NOMO-1 treated with DMSO at 0.1 percent for 48 hours (cell line): ENCODE results near the gene FAM78A.

Experiments used
- DNase-seq: peaks from one replicate; lab custom pipeline; 2025; ENCODE audit not compliant: unreplicated experiment; lab: John Stamatoyannopoulos, UW

FAM78A gene

DNA sequence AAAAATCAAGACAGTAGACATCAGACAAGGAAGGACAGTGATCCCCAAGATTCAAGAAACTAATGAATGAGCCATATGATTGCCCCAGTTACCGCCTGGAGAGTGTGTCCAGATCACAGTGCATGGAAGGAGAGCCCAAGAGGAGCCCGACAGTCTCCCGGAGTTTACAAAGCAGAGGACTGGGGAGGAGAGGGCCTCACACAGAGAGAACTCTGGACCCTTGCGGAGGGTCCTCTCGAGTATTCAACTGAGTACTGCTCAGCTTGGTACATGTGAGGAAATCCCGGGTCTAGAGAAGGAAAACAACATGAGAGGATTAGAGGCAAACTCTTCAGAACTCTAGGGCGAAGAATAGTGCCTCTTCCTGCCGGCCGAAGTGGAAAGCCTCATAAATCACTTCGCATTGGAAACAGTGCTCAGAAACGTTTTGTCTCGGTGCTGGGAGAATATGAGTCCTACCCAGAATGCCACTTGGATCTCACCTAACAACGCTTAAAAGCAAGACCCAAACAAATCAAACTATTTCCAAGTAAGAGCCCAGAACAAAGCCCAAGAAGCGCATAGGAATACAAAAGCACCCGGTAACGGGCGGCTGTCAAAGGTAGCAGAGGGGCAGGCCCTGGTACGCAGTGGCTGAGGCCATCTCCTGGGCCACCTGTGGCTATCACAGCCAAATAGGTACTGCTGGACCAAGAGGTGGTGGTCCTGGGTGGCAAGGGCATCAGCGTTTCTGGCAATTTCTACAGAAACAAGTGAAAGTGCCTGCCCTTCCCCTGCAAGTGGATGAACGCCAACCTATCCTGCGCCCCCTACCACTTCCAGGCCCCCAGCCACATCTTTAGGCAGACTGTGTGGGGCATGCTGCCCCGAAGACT lies 36.0 kb downstream of the FAM78A start:
- DNase-seq: no peak

DNA sequence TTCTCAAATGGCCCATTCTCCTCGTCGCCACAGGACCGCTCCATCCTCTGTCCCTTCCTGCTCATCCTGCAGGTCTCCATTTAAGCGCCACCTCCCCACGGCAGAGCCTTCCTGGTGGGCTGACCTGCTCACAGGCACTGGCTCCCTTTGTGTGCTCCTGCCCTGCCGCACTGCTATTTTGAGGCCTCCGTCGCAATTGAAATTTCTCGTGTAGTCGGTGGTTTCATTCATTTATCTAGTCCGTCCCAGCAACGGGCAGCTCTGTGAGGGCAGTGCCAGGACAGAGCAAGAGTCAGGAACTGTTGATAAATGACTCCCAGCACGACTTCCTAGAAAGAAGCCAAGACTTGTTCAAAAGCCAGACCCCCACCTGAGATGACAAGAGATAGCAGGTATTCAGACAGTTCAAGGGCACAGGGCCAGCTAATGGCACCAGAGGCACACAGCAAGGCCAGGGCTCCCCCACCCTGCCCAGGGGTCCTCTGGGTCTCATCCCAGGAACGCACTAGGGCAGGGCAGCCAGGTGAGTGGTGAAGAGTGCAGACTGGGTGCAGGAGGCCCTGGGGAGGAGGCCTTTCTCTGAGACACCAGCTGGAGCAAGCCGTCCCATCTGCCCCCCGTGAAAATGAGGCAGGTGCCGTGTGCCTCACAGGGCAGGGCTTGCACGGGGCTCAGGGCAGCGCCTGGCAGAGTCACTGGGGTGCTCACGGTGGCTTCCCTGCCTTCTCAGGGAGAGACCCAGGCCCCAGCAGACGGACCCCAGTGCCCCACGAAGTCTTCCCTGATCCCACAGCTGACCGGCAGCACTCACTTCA lies 36.9 kb downstream of the FAM78A start:
- DNase-seq: no peak

DNA sequence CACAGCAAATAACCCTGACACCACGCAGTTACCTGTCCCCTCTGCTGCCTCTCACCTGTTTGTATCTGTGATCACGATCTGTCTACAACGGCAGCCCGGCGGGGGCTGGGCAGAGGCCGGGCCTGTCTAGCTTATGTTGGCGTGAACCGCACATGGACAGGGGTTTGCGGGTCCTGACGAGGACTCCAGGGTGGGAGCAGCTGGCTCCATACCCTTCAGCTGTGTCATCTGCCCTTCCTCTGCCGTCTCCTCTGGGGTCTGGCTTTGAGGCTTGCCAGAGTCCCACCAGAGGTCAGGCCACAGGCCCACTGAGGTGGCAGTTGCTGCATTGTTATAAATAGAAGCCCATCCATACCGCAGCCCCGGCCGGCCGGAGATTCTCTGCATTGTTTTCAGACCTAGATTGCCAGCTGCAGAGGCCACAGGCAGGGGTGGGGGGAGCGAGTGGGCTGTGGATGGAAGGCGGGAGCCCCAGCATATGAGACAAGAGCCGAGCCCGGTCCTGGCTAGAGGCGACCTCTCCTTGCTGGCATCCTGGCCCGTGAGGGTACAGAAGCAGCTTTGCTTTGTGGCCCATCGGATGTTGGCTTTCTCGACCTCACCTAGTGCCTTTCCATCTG lies 37.8 kb downstream of the FAM78A start:
- DNase-seq: no peak

DNA sequence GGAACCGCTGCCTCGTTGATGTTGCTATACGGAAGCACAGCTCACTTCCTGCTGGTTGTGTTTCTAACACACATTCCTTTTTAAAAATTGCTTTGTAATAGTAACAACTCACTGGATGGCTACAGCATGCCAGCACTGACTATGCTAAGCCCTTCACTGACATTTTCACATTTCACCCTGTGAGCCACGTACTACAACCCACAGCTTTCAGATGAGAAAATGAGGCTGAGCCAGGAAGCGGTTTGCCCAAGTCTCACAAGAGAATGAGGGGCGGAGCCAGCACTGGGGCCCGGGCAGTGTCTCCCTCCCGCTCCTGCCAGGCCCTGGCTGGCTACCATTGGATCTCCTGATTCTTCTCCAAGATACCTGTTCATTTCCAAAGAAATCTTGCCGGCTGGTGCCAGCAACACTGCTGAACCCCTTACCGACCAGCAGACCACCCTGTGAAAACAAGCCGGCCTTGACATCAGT lies 38.3 kb downstream of the FAM78A start:
- DNase-seq: peak; percentile 62

DNA sequence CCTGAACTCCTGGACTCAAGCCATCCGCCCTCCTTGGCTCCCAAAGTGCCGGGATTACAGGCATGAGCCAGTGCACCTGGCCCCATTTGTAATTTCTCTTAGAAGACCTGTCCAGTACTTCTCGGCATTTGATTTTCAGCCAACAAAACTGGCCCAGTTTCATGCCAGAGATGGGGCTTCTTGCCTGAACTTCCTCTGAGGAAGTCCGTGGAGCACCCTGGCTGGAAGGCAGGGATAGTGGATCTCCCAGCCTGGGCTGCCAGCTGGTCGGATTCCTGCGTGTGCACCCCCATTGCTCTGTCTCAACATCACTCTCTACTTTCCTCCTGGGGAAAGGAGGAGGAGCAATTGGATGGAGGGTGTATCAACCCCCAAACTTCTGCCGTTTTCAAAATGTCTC lies 39.0 kb downstream of the FAM78A start:
- no peak for DNase-seq

DNA sequence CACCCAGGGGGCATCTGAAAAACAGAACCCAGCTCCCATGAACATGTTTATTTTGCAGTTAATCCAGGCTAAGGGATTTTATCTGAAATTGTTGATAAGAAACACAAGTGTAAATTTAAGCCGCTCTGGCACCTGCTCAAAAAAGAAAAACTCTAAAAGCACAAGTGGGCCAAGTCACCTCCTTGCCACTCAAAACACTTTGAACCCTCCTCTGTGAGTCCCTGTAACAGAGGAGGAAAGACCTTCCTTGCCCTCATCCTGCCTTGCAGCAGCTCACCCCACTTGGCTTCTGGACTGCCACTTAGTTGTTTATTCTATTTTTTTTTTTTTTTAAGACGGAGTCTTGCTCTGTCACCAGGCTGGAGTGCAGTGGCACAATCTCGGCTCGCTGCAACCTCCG lies 39.5 kb downstream of the FAM78A start:
- no peak for DNase-seq

DNA sequence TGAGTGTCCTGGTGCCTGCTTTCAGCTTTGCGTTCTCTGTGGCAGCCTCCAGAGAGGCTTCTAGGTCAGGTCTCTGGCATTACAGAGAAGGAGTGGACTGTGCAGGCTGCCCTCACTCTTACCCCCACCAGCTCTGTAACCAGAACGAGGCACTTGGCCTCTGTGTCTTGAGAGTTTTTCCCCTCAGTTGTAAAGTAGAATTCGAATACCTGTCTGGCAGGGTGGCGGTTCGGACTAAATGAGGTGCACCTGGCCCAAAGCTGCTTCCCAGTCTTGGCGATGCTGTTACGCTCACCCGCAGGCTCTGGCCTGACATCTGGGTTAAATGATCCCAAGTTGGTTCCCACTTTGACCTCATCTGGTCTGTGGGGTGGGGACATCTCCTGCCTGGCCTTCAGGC lies 40.1 kb downstream of the FAM78A start:
- DNase-seq: no peak

DNA sequence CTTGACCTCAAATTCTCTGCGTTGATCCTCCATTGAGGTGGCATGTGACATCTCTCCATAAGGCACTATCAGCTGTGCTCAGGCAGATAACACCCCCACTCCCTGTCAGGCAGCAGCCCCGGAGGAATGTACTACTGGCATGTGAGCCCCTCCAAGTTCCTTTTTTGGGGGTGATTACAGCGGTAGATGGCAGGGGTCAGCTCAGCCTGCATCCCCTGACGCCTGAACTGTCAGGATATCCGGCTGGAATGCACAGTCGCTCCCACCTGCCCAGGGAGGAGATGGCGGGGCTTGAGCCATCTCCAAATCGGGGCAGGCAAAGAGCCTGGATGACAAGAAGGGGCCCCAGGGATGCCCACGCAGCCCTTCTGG lies 40.8 kb downstream of the FAM78A start:
- no peak for DNase-seq

DNA sequence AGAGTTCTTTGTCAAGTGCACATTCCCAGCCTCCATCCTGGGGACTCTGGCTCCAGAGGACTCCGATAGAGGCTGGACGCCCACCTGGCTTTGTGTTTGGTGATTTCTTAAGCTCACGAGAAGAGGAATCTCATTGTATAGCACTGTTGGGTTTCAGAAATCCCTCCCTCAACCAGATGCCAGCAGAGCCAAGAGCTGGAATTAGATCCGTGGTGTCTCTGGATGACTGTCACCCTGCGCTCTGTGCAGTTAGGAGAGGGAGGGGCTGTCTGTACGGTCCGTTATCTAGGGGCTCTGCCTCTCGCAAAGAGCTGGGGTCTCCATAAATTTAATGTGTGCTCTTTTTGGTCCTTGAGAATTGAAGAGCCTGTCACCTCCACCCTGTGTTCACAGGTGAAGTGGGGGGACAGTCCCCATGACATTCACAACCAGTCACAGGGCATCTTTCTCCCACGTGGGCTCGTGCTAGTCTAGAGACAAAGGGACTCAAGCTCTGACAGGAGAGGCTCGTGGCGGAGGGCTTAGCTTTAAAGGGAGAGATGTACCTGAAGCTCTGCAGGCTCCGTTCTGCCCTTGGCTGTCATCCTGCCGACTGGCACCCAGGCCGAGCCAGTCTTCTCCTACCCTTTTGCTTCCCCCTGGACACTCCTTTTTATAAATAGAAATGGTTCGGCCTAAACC lies 41.4 kb downstream of the FAM78A start:
- DNase-seq: no peak

DNA sequence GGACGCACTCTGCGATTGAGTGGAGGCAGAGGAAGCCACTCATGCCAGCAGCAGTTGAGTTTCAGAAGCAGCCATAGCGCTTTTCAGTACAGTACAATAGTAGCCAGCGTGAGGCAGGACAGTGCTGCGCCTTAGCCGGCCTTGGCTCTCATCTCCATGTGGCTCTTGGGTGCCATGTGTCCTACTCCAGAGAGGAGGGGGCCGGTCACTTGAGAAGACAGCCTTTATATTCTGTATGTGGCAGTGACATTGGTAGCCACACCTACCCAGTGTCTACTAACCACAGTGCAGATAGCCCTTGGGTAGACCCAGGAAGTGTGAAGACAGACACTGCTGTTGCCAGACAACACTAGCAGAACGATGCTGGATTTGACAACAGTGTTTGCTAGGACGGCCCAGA lies 42.3 kb downstream of the FAM78A start:
- DNase-seq: no peak

DNA sequence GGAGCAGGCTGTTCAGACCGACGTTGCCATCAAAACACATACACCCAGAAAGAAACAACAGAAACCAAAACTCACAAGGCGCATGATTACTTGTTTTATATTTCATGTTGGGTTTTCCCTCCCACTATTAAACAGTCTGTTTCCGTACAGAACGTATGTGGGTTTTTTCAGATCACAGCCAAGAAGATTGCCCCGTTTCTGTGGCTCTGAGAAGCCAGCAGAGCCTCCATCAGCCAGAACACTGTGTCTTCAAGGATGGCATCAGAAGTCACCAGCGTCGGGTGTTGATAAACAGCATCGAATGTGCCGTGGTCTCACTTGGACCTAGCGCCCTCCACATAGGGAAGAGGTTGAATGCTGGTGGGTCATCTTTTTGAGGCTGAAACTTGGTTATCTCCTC lies 42.8 kb downstream of the FAM78A start:
- no peak for DNase-seq

DNA sequence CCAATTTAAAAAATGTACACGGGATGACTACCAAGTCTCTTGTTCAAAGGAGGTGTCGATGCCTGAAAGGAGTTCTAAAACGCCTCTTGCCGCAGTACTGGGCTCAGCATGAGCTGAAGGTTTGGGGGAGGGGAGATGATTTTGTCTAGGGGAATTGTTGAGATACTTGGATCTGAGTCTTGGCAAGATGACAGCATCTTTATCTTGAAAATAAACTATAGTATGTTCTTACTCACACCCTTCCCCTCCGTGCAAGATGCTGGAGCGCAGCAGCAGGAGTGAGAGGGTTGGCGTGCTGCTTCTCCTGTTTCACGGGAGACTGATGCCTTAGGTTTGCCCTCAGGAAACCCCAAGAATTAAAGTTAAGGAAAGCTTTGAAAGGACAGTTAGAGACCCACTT lies 47.3 kb downstream of the FAM78A start:
- no peak for DNase-seq

DNA sequence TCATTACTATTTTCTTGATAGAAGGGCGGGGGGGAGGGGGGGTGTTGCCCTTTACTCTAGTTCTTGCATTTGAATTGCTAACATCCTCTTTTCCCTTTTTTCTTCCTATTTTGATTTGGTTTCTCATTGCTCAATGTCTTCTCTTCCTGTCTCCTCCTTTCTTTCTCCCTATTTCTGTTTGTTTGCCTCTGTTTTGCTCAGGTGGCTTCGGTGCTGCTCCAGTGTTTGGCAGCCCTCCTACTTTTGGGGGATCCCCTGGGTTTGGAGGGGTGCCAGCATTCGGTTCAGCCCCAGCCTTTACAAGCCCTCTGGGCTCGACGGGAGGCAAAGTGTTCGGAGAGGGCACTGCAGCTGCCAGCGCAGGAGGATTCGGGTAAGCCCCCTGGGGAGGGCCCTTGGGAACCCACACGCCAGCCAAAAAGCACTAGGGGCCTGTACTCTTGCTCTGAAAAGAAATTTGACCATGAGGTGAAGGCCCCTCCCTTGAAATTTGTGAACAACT lies 48.3 kb downstream of the FAM78A start:
- DNase-seq: no peak

DNA sequence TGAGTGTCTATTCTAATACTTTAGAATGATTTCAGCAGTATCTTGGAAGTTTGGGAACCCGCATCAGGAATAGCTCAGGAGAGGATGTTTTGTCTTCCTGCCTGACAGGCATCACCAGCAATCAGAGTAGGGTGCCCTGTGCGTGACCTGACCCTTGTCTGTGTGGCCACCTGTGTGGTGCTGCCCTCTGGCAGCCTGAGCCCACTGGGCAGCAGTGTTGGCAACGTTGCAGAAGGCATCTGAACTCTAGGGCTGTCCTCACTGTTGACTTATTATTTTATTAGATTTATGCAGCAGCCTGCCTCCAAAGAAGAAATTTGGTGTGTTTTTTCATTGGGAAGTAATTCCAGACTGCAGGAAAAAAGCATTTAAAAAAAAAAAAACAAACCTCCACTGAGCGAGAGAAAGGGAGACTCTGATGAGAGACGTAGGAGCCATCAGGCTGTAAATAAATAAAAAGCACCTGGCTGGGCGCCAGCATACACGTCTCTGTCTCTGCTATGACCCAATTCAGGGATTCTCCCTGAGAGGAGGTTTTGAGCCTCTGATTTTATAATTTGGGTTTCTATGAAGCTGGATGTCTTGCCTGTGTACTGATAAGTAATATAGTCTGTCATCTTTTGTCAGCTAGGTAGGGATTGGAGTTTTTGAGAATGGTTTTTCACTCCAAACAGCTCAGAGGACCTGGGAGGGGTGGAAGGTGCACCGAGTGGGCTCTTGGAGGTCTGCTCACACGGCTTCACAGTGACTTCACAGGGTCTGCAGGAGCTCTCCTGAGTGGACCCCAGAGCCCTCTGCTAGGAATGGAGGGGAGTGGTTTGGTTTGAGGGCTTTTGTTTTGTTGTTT lies 49.0 kb downstream of the FAM78A start:
- DNase-seq: no peak

DNA sequence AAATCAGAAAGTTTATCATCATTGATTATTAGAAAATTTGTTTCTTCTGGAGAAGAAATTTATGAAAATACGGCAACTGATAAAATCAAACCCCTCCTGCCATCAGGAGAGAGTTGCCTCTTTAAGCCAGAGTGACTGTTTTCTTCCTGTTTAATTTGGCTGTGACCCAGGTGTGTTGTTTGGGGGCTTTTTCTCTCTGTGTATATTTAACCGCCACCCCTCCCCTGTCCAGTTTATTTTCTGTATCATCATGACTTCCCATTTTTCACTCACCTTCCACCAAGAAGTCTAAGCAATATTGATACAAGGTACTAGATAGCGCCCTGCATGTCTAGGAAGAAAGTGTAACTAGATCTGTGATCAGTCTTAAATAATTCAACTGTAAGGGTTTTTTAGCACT lies 50.1 kb downstream of the FAM78A start:
- DNase-seq: no peak

DNA sequence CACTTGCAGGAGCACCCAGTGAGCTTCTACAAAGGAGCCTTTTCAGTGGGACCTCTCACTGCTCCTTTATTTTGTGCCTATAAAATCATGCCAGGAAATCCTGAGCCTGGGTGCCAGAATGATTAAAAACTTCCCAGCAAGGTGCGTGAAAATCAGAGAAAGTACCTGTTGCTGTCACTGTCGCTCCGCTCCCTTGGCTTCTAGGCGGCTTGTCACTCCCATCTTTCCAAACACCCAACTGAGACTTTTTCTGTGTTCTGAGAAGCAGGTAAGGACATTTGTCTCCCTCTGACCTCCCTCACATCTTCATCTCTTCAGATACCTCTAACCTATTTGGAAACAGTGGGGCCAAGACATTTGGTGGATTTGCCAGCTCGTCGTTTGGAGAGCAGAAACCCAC lies 53.9 kb downstream of the FAM78A start:
- DNase-seq: no peak

DNA sequence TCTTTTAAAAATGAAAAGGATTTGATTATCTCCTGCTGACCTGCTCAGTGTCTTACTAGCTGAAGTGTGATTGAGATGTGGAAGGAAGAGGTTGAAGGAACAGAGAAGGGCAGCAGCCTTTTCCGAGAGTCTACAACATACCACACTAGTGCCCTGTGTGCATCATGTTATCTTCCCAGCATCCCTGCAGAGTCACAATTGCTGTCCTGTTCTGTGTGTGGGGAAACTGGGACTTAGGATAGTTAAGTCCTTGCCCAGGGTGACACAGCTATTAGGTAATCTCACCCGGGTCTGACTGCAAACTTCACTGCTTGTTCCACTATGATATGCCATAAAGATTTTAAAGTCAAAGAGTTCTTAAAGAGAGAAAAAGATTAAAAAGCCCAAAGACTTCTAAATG lies 55.8 kb downstream of the FAM78A start:
- DNase-seq: no peak

DNA sequence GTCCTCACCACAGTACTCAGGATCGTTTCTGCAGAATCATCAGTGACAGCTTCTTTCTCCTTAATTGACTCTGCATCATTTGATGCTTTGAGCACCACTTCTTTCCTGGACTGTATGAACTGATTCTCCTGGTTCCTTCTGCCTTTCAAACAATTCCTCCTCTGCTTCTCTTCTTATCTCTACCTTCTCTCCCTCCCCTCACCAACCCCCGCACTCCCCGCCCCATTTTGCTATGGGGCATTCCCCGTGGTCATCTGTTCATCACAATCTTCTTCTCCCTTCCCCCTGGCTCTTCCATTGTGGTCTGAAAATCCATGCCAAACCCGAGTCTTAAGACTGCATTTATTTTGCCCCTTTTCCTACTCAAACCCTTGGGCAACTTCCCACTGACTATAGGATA lies 57.9 kb downstream of the FAM78A start:
- DNase-seq: no peak

DNA sequence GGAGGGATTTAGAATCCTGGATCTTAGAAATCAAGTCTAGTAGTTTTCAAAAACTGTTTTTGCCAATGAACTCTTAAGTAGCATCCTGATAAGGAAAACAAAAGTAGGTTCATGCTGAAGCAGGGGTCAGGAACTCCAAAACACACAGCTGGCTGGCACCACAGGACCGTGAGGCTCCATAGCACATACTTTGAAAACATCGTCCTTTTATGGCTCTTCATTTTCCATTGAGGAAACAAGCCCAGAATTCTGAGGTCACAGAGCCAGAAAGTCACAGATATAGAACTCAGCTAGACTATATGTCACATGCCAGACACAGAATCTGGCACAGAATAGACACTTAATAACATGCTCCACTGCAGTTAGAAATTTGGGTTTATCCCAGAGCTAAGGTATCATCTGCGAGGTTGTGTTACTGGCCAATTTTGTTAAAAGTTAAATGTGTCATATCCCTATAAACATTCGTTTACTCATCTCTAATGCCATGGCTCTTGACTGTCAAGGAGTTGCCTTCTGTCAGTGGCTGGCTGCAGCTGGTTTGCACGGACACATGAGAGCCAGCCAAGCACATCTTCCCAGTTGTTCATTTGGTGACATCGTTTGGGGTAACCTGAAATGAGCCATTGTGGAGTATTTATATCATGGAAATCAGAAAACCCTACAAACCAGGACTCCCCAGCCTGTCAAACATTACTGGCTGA lies 58.8 kb downstream of the FAM78A start:
- no peak for DNase-seq

DNA sequence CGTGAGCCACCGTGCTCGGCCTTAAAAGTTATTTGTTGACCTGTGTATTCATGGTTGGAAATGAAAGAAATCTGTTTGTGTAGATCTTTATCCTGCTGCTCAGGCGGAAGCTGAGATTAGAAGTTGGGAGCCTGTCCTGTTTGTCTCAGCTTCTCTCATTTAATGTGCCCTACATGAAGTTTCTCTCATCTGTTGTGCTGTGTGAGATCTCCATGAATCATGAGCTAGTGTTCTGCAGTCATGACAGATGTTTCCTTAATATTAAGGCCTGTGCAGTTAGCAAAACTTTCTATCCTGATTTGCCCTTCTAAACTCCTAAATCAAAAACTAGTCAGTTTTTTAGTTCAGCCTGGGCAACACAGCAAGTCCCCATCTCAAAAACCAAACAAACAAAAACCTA lies 59.5 kb downstream of the FAM78A start:
- DNase-seq: no peak
